ENCODE results near the gene FAM3D. TPM values are rescaled to one million over a fixed set of nuclear protein-coding genes. Genes with fewer than 3 reads are reported as not detected.

FAM3D gene
- total RNA-seq, 1 donor = not detected

DNA sequence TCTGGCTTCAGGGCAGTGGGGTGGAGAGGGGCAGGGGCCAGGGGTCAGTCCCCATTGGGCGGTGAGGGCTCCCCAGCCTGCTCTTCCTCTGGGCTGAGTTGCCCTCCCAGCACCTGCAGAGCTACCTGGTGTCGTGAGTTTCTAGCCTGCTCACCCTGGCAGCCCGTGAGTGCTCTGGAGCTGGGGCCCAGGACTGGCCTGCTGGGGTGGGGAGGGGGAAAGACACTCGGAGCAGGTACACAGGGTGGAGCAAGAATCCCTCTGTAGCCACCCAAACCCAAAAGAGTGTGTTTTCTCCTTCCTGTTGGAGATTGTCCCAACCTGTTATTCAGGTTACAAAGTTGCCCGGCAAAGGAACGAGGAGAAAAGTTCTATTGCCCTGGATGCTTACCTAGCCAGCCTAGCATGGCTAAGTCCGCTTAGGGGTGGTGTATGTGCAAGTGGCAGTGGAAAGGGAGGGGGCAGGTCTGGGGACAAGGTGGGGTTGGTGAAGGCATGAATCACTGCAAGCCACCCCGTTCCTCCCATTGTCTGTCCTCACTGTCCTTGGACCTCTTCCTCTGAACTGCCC, 8.9 kb downstream of the FAM3D start:
- TF ChIP-seq, protein P1, sequence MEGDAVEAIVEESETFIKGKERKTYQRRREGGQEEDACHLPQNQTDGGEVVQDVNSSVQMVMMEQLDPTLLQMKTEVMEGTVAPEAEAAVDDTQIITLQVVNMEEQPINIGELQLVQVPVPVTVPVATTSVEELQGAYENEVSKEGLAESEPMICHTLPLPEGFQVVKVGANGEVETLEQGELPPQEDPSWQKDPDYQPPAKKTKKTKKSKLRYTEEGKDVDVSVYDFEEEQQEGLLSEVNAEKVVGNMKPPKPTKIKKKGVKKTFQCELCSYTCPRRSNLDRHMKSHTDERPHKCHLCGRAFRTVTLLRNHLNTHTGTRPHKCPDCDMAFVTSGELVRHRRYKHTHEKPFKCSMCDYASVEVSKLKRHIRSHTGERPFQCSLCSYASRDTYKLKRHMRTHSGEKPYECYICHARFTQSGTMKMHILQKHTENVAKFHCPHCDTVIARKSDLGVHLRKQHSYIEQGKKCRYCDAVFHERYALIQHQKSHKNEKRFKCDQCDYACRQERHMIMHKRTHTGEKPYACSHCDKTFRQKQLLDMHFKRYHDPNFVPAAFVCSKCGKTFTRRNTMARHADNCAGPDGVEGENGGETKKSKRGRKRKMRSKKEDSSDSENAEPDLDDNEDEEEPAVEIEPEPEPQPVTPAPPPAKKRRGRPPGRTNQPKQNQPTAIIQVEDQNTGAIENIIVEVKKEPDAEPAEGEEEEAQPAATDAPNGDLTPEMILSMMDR (IDR thresholded peaks at IDR 0.05; ENCODE audit: insufficient read depth, low read depth, low read length) = no peak
- no peak for DNase-seq (ENCODE audit: low read depth)
- no peak overlapping the region for H3K4me3 ChIP-seq (ENCODE audit: low read depth, low read length)

DNA sequence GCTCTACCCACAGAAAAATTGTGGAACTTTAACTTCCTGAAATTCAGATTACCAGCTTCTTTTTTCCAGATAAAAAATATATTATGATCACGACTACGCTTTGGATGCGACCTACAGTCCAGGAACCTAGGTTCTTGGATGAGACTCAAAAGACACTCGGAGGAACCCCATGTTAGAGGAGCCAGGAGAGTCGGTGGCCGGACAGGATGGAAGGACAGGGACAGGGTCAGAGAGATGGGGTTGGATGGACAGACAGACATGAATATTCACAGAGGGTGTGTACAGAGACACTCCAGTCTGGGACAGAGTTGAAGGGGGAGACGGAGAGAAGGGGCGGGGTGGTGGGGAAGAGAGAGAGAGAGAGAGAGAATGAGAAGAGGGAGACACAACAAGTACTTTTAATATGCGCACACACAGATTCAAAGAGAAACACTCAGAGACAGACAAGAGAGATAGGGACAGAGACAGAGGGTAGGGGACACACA, 9.5 kb downstream of the FAM3D start:
- no peak for DNase-seq (ENCODE audit: low read depth)
- H3K4me3 ChIP-seq (ENCODE audit: low read depth, low read length) = no peak overlapping the region
- TF ChIP-seq, protein P1 (IDR thresholded peaks at IDR 0.05; ENCODE audit: insufficient read depth, low read depth, low read length) = no peak

DNA sequence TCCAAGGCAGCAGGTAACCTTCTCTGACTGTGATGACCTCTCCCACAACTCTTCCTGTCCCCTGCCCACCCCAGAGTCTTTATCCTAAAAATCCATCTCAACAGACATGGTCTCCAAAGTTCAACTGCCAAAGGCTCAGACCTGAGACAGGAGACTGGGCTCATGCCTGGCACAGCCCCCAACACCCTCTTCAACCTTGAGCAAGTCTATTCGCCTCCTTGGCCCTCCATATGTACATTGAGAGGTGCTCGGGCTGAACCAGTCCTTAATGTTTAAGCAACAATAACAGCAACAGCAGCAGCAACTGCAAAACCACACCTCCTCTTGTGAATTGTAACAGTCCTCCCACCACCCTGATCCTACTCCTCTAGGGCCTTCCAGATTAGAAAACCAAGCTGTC, 9.9 kb downstream of the FAM3D start:
- TF ChIP-seq, protein P1 (IDR thresholded peaks at IDR 0.05; ENCODE audit: insufficient read depth, low read depth, low read length) = no peak
- DNase-seq (ENCODE audit: low read depth) = no peak

DNA sequence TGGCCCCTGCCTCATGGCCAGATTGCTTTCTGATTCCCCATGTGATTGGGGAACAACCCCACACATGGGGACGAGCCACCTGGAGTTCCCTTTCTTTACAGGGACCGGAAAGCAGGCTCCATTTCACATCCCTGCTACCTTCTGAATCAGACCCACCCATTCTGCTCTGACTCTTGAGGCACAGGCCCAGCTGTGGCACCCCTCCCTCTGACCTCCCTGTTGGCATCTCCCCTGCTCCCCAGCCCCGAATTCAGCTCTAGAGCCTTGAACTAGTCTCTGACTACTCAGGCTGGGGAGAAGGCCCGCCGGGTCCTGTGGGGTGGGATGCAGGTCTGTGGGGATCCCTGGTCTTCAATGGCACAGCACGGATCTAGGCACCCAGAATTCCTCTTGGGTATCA, 12.1 kb downstream of the FAM3D start:
- H3K4me3 ChIP-seq (ENCODE audit: low read depth, low read length) = no peak overlapping the region
- TF ChIP-seq, protein P1 (IDR thresholded peaks at IDR 0.05; ENCODE audit: insufficient read depth, low read depth, low read length) = no peak
- DNase-seq (ENCODE audit: low read depth) = no peak

More for the DNA sequence above, 9.9 kb downstream of the FAM3D start:
- H3K4me3 ChIP-seq (ENCODE audit: low read depth, low read length) = no peak overlapping the region

DNA sequence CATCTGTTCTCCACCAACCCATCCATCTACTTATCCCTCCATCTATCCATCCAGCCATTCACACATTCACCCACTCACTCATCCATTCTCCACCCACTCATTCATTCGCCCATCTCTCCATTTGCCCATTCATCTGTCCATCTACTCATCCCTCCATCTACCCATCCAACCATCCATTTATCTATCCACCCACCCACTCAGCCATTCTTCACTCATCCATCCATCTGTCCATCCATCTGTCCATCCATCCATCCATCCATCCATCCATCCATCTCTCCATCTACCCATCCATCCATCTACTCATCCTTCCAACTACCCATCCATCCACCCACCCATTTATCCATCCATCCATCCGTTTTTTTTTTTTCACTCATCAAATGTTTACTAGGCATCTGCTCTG, 13.9 kb downstream of the FAM3D start:
- TF ChIP-seq, protein P1 (IDR thresholded peaks at IDR 0.05; ENCODE audit: insufficient read depth, low read depth, low read length) = no peak
- DNase-seq (ENCODE audit: low read depth) = no peak
- no peak overlapping the region for H3K4me3 ChIP-seq (ENCODE audit: low read depth, low read length)

DNA sequence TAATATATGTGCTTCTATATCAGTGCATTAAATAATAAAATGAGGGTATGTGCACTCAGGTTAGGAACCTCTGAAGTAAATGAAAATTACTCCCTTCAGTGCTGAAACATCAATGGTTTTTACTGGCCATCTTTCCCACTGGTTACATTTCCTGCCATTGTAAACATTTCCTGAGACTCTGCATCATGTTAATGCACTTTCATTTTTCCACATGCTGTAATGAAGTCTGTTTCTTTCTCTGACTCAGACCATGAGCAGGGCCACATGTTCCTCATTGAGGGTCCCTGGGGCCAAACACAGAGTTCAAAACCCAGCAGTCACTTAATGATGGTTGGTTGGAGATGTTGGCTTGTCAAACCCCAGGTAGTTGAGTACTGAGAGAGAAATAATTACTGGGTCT, 15.3 kb downstream of the FAM3D start:
- no peak for DNase-seq (ENCODE audit: low read depth)
- TF ChIP-seq, protein P1 (IDR thresholded peaks at IDR 0.05; ENCODE audit: insufficient read depth, low read depth, low read length) = no peak
- no peak overlapping the region for H3K4me3 ChIP-seq (ENCODE audit: low read depth, low read length)
